Fibroblast of lung (primary cell): Measurements from ENCODE around the gene RNFT2.

Experiments used
- EZH2 ChIP-seq: IDR thresholded peaks from 2 replicates; pipeline ENCODE4 v1.5.1; 2012; ENCODE audit warnings: low read length, control low read depth, mild to moderate bottlenecking; ENCODE audit errors: missing control alignments
- TF ChIP-seq, protein P1 (sequence below), 2 donors: IDR thresholded peaks in 1 of 2; conservative IDR thresholded peaks in 1 of 2; 1 replicate in 1 of 2; 2 replicates in 1 of 2; pipeline ENCODE4 v1.5.1; 2011 to 2012; ENCODE audit warnings: low read length in 2 of 2, control low read depth in 1 of 2, inconsistent platforms in 1 of 2, low read depth in 1 of 2, mild to moderate bottlenecking in 1 of 2

DNA sequence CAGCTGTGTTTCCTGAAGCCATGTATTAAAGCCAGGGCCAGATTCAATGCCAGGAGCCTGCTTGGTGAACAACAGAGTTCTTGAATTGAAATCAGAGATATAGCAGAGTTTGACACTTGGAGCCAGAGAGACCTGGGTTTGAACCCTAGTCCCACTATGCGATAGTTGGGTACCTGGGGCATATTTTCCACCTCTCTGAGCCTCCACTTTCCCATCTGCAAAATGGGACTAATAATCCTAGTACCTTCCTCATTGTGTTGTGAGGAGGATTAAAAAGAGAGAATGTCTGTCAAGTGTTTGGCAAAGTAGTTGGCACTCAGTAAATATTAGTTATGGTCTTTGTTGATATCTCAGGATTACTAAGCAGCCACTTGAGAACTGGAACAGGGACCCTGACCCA lies 149.1 kb downstream of the RNFT2 start:
- TF ChIP-seq, protein P1, sequence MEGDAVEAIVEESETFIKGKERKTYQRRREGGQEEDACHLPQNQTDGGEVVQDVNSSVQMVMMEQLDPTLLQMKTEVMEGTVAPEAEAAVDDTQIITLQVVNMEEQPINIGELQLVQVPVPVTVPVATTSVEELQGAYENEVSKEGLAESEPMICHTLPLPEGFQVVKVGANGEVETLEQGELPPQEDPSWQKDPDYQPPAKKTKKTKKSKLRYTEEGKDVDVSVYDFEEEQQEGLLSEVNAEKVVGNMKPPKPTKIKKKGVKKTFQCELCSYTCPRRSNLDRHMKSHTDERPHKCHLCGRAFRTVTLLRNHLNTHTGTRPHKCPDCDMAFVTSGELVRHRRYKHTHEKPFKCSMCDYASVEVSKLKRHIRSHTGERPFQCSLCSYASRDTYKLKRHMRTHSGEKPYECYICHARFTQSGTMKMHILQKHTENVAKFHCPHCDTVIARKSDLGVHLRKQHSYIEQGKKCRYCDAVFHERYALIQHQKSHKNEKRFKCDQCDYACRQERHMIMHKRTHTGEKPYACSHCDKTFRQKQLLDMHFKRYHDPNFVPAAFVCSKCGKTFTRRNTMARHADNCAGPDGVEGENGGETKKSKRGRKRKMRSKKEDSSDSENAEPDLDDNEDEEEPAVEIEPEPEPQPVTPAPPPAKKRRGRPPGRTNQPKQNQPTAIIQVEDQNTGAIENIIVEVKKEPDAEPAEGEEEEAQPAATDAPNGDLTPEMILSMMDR (conservative IDR thresholded peaks at IDR 0.05 in 1 of 2, IDR thresholded peaks at IDR 0.05 in 1 of 2; ENCODE audit: low read depth in 1 of 2, low read length in 2 of 2) = no peak
- no peak for TF ChIP-seq EZH2
